ENCODE measurements around the gene LARP1B. TPM values are rescaled to one million over a fixed set of nuclear protein-coding genes. Genes with fewer than 3 reads are reported as not detected.

The LARP1B gene
- total RNA-seq, 1 experiment from 2014 or later = 42.9 TPM

DNA sequence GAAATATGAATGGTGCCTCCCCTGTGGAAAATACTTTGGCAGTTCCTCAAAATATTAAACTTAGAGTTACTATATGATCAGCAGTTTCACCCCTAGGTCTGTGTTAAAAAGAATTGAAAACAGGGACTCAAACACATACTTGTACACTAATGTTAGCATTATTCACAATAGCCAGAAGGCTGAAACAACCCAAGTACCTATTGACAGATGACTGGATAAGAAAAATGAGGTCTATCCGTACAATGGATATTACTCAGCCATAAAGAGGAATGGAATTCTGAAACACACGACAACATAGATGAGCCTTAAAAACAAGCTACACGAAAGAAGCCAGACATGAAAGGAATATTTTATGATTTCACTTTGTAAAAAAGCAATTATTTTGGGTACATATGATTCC, 171.6 kb downstream of the LARP1B start:
- no peak for DNase-seq
- Histone ChIP-seq H3K4me1 (ENCODE audit: insufficient read depth, low read length) (no peaks in the 10 kb centered on the region), H2BK120ac (ENCODE audit: low read depth, low read length, poor library complexity, severe bottlenecking) (no peak overlapping the region), H3K23ac (ENCODE audit: insufficient read length, low read depth, low read length) (no peak overlapping the region), H3K27ac (ENCODE audit: insufficient read length, low read depth, low read length) (no peak overlapping the region), H2AK5ac (ENCODE audit: insufficient read length, low read length) (no peak overlapping the region), H4K5ac (ENCODE audit: insufficient read length, low read depth, low read length) (no peak overlapping the region), H2BK15ac (ENCODE audit: low read depth, low read length) (no peak overlapping the region), H2BK5ac (ENCODE audit: insufficient read length, low read length) (no peak overlapping the region), H3K4ac (ENCODE audit: low read depth, low read length) (no peak overlapping the region), H3K23me2 (ENCODE audit: insufficient read length, low read depth, low read length, poor library complexity, severe bottlenecking) (no peaks in the 10 kb centered on the region), H4K8ac (replicated peaks; ENCODE audit: insufficient read length, low read depth, low read length) (no peak overlapping the region), H4K20me1 (ENCODE audit: control insufficient read depth, insufficient read depth, insufficient read length) (no peaks in the 10 kb centered on the region), H3K18ac (ENCODE audit: insufficient read length, low read depth, low read length) (no peak overlapping the region), H3T11ph (ENCODE audit: low read length) (no peak overlapping the region), H2BK20ac (ENCODE audit: low read depth, low read length, poor library complexity, severe bottlenecking) (no peak overlapping the region), H3K4me2 (ENCODE audit: insufficient read depth, insufficient read length, low read length) (no peak overlapping the region), H3K27me3 (ENCODE audit: insufficient read depth, low read length) (no peaks in the 10 kb centered on the region), H3K9ac (ENCODE audit: extremely low read depth, insufficient read length, low read length) (no peak overlapping the region), H3K56ac (ENCODE audit: insufficient read length, low read depth, low read length) (no peak overlapping the region), H3K79me2 (ENCODE audit: insufficient read depth, low read length) (no peaks in the 10 kb centered on the region), H4K91ac (ENCODE audit: insufficient read length, low read depth, low read length) (no peak overlapping the region), H2AFZ (ENCODE audit: low read length) (no peak overlapping the region), H2BK12ac (ENCODE audit: insufficient read length, low read depth, low read length) (no peak overlapping the region), H3K14ac (ENCODE audit: insufficient read depth, low read length) (no peak overlapping the region), H3K9me3 (ENCODE audit: control insufficient read depth, low read depth, low read length) (no peaks in the 10 kb centered on the region), H3K79me1 (ENCODE audit: insufficient read depth, low read depth, low read length, poor library complexity, severe bottlenecking) (no peaks in the 10 kb centered on the region)
- no peak for TF ChIP-seq CTCF (conservative IDR thresholded peaks at IDR 0.05)
- WGBS (ENCODE audit: extremely low coverage, insufficient read length, low lambda C conversion rate) = no CpG with 5 or more reads among the region's 3 CpGs
- no peaks in the 10 kb centered on the region; a peak in 3 of 7 replicates for H3K36me3 Mint-ChIP-seq (ENCODE audit: insufficient read depth in 1 of 3, low read depth in 3 of 3)
- H3K4me1 Mint-ChIP-seq = no peaks in the 10 kb centered on the region; a peak in 1 of 4 replicates
- H3K27me3 Mint-ChIP-seq (ENCODE audit: low read depth) = peaks cover 2% of the 10 kb centered on the region; the same call in 1 of the 2 replicates
- H3K27ac Mint-ChIP-seq = no peak overlapping the region
- H3K9me3 Mint-ChIP-seq = peaks cover 4 to 8% of the 10 kb centered on the region in 2 experiments; a peak in 3 of 5 replicates
- no peak overlapping the region for H3K4me3 Mint-ChIP-seq

Measured in H9 (cell line).